Measurements from ENCODE around the gene LMBRD2. TPM values are rescaled to one million over a fixed set of nuclear protein-coding genes. Genes with fewer than 3 reads are reported as not detected.

Gene LMBRD2
- polyA plus RNA-seq, 2 of the 4 experiments (the other 2 are of a cell fraction), result 2.9 to 6.8 TPM

- no peak for TF ChIP-seq CBX2 (IDR thresholded peaks at IDR 0.05; ENCODE audit: borderline replicate concordance, low read depth)
- no peak for TF ChIP-seq CTCF (IDR thresholded peaks at IDR 0.05)
- no peak for TF ChIP-seq USF2 (IDR thresholded peaks at IDR 0.05)
- no peak for TF ChIP-seq JUN (IDR thresholded peaks at IDR 0.05)
- TF ChIP-seq NPAS2 (CRISPR knock-in tag; IDR thresholded peaks at IDR 0.05; ENCODE audit: borderline replicate concordance), result no peak
- no peak for TF ChIP-seq HOXA7 (CRISPR knock-in tag; IDR thresholded peaks at IDR 0.05)
- TF ChIP-seq EP300 (IDR thresholded peaks at IDR 0.05), result no peak
- no peak for TF ChIP-seq GATA3 (IDR thresholded peaks at IDR 0.05; ENCODE audit: borderline replicate concordance)
- TF ChIP-seq REST (IDR thresholded peaks at IDR 0.05), result no peak
- FAIRE-seq (no peak), ATAC-seq (no peak), DNase-seq (ENCODE audit: low read depth in 1 of 2, low spot score in 1 of 2) (no peak)
- POLR2A ChIA-PET, result no interaction called here
- Histone ChIP-seq H3K4me1 (no peaks in the 10 kb centered on the region), H3K4me3 (no peak overlapping the region), H3K4me2 (no peak overlapping the region), H3K9me3 (no peaks in the 10 kb centered on the region), H3K27ac (no peak overlapping the region)
- CTCF ChIA-PET, result no interaction called here
- WGBS (ENCODE audit: missing lambda C conversion rate), result 68% methylated on average over 2 of the region's 2 CpGs
These were observed 30.1 kb upstream of the LMBRD2 start for GRCh38 chr5:36181774-36182173.

- POLR2A ChIA-PET, result no interaction called here
- DNase-seq (ENCODE audit: low read depth in 1 of 2, low spot score in 1 of 2) (no peak), ATAC-seq (no peak), FAIRE-seq (no peak)
- H3K27ac ChIP-seq, result no peak overlapping the region
- H3K4me1 ChIP-seq, result no peaks in the 10 kb centered on the region
- H3K4me3 ChIP-seq, result no peak overlapping the region
- whole genome bisulfite sequencing (ENCODE audit: missing lambda C conversion rate), result 86% methylated on average over 2 of the region's 2 CpGs
- H3K4me2 ChIP-seq, result no peak overlapping the region
- CTCF ChIA-PET, result interaction anchor here (1.0 kb wide), 1 partner anchor 125 kb away, joined by 3 read pairs; no protein-coding TSS in a partner anchor
- no peaks in the 10 kb centered on the region for H3K9me3 ChIP-seq
- no peak for TF ChIP-seq GATA3 (IDR thresholded peaks at IDR 0.05; ENCODE audit: borderline replicate concordance)
- TF ChIP-seq EHMT2 (IDR thresholded peaks at IDR 0.05; ENCODE audit: low read depth), result no peak
These were observed 29.1 kb upstream of the LMBRD2 start for GRCh38 chr5:36180556-36181350.

- ATAC-seq (no peak), DNase-seq (ENCODE audit: low read depth in 1 of 2, low spot score in 1 of 2) (no peak), FAIRE-seq (no peak)
- Histone ChIP-seq H3K4me3 (no peak overlapping the region), H3K27ac (no peak overlapping the region), H3K9me3 (no peaks in the 10 kb centered on the region), H3K4me2 (no peak overlapping the region), H3K4me1 (no peaks in the 10 kb centered on the region)
- ChIA-PET CTCF (interaction anchor here (1.0 kb wide), 1 partner anchor 126 kb away, joined by 3 read pairs; no protein-coding TSS in a partner anchor), POLR2A (no interaction called here)
- WGBS (ENCODE audit: missing lambda C conversion rate), result 86% methylated on average over 4 of the region's 4 CpGs
- TF ChIP-seq FOSB (CRISPR knock-in tag; IDR thresholded peaks at IDR 0.05) (no peak), MAZ (IDR thresholded peaks at IDR 0.05; ENCODE audit: borderline replicate concordance, low read depth, low read length) (no peak), HDAC2 (IDR thresholded peaks at IDR 0.05) (no peak), BCL3 (IDR thresholded peaks at IDR 0.05) (no peak), POLR2A (IDR thresholded peaks at IDR 0.05; ENCODE audit: low read length) (no peak), CBX2 (IDR thresholded peaks at IDR 0.05; ENCODE audit: borderline replicate concordance, low read depth) (no peak), E2F6 (IDR thresholded peaks at IDR 0.05; ENCODE audit: borderline replicate concordance, low read depth) (no peak), REST (IDR thresholded peaks at IDR 0.05) (no peak), BHLHE40 (IDR thresholded peaks at IDR 0.05; ENCODE audit: low read depth, low read length) (no peak), ZC3H11A (IDR thresholded peaks at IDR 0.05) (no peak), HOXB13 (CRISPR knock-in tag; IDR thresholded peaks at IDR 0.05; ENCODE audit: low read depth) (no peak), TFCP2L1 (CRISPR knock-in tag; IDR thresholded peaks at IDR 0.05) (no peak), CBX8 (IDR thresholded peaks at IDR 0.05) (no peak)
These were observed 28.3 kb upstream of the LMBRD2 start for GRCh38 chr5:36179950-36180349.
